Gastroesophageal sphincter (tissue), 4 donors: ENCODE measurements around the gene ADGRB2. TPM values are rescaled to one million over a fixed set of nuclear protein-coding genes. Genes with fewer than 3 reads are reported as not detected.

Experiments used
- ATAC-seq: fragments of 150-250 bp; one replicate; pipeline ENCODE4 v1.9.1; 2016; ENCODE audit warnings: mild to moderate bottlenecking, moderate library complexity
- H3K27ac ChIP-seq, 4 donors: fragments of 200-600 bp; sonication (generic) in 3 of 4; 1 replicate in 3 of 4; 2 replicates in 1 of 4; pipeline ENCODE4 v1.5.1; 2016 to 2019
- H3K27me3 ChIP-seq: fragments of 200-600 bp; sonication (generic); one replicate; pipeline ENCODE4 v1.5.1; 2019
- H3K36me3 ChIP-seq, 2 donors: fragments of 200-600 bp; sonication (generic); one replicate each; pipeline ENCODE4 v1.5.1; 2019; ENCODE audit warnings: control low read depth in 1 of 2
- H3K4me1 ChIP-seq, 3 donors: fragments of 200-600 bp; sonication (generic); 1 replicate in 2 of 3; 2 replicates in 1 of 3; pipeline ENCODE4 v1.5.1; 2016 to 2019; ENCODE audit warnings: control low read depth in 2 of 3
- H3K4me3 ChIP-seq, 2 donors: fragments of 200-600 bp; sonication (generic); one replicate each; pipeline ENCODE4 v1.5.1; 2019; ENCODE audit warnings: mild to moderate bottlenecking in 1 of 2, moderate library complexity in 1 of 2
- H3K9me3 ChIP-seq, 3 donors: fragments of 200-600 bp; sonication (generic); one replicate each; pipeline ENCODE4 v1.5.1; 2017 to 2019; ENCODE audit warnings: control low read depth in 2 of 3
- EP300 ChIP-seq: sonication (generic); formaldehyde crosslinking; IDR thresholded peaks from one replicate; pipeline ENCODE4 v1.6.1; 2017; ENCODE audit warnings: antibody characterized with exemption, mild to moderate bottlenecking
- POLR2A ChIP-seq, 2 donors: fragments of 450-650 bp; IDR thresholded peaks; one replicate each; pipeline ENCODE4 v1.6.1; 2017; ENCODE audit warnings: antibody characterized with exemption in 2 of 2, mild to moderate bottlenecking in 2 of 2, moderate library complexity in 1 of 2
- POLR2AphosphoS5 ChIP-seq: sonication (generic); formaldehyde crosslinking; IDR thresholded peaks from one replicate; pipeline ENCODE4 v1.6.1; 2017; ENCODE audit warnings: antibody characterized with exemption
- WGBS, 2 donors: methylation state at CpG; one replicate each; pipeline ENCODE4 v1.1.5; 2018; ENCODE audit warnings: low coverage in 1 of 2; 5-methylcytosine and 5-hydroxymethylcytosine counted together
- total RNA-seq, 4 donors: library from RNA; depleted of rRNA; stranded (reverse); fragments of >200 nt; gene quantifications; one replicate each; pipeline ENCODE4 v1.1.0, GENCODE V29; 2016
- TF ChIP-seq, protein P1 (sequence below), 4 experiments: fragments of 200-600 bp in 2 of 4; fragments of 450-650 bp in 2 of 4; sonication (generic) in 1 of 4; IDR thresholded peaks; one replicate each; pipeline ENCODE4 v1.5.1; 2017 to 2019; ENCODE audit warnings: antibody characterized with exemption in 4 of 4, mild to moderate bottlenecking in 2 of 4, moderate library complexity in 2 of 4

Gene ADGRB2
- total RNA-seq, 4 donors from 2014 or later: 1.7 to 6.0 (median 3.2) TPM

DNA sequence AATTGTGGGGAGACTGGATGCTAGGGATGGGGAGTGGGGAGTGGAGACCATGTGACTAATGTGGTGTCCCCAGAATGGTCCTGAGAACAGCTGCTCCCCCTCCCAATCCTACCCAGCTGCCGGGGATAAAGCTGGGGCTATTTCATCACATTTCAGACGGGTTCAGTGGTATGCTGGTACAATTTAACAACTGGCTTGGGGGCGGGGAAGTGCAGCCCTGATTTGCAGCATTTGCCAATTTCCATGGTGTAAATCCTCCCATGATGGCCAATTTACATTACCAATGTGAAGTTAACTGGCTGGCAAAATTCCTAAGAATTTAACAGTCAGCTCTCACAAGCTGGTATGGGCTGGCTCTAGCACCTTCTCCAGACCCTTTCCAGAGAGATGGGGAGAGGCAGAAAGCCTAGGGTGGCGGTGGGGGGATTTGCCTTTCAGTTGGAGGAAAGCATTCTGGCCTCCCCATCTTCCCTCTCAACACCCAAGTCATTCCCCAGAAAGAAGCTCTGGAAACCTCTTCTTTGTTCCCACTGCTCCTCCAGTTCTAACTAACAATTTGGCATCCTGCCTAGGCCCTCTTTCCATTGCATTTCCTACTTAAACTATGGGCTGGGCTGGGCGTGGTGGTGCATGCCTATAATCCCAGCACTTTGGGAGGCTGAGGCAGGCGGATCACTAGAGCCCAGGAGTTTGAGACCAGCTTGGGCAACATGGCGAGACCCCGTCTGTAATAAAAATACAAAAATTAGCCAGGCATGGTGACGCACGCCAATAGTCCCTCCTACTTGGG lies 11.3 kb upstream of the ADGRB2 start:
- no peak for TF ChIP-seq POLR2A (IDR thresholded peaks at IDR 0.05)
- TF ChIP-seq, protein P1, sequence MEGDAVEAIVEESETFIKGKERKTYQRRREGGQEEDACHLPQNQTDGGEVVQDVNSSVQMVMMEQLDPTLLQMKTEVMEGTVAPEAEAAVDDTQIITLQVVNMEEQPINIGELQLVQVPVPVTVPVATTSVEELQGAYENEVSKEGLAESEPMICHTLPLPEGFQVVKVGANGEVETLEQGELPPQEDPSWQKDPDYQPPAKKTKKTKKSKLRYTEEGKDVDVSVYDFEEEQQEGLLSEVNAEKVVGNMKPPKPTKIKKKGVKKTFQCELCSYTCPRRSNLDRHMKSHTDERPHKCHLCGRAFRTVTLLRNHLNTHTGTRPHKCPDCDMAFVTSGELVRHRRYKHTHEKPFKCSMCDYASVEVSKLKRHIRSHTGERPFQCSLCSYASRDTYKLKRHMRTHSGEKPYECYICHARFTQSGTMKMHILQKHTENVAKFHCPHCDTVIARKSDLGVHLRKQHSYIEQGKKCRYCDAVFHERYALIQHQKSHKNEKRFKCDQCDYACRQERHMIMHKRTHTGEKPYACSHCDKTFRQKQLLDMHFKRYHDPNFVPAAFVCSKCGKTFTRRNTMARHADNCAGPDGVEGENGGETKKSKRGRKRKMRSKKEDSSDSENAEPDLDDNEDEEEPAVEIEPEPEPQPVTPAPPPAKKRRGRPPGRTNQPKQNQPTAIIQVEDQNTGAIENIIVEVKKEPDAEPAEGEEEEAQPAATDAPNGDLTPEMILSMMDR (IDR thresholded peaks at IDR 0.05): no peak
- no peak for TF ChIP-seq EP300
- no peak for TF ChIP-seq POLR2AphosphoS5
- peaks cover 82% of the 10 kb centered on the region for H3K27me3 ChIP-seq
- no peak overlapping the region for H3K4me3 ChIP-seq
- no peaks in the 10 kb centered on the region for H3K36me3 ChIP-seq
- ATAC-seq: no peak
- peaks cover 0 to 16% (median 14%) of the 10 kb centered on the region in 3 donors for H3K4me1 ChIP-seq
- WGBS, 2 donors: 73 to 76% methylated on average over 6 to 7 of the region's 10 CpGs
- H3K27ac ChIP-seq: no peak overlapping the region
- no peaks in the 10 kb centered on the region for H3K9me3 ChIP-seq

DNA sequence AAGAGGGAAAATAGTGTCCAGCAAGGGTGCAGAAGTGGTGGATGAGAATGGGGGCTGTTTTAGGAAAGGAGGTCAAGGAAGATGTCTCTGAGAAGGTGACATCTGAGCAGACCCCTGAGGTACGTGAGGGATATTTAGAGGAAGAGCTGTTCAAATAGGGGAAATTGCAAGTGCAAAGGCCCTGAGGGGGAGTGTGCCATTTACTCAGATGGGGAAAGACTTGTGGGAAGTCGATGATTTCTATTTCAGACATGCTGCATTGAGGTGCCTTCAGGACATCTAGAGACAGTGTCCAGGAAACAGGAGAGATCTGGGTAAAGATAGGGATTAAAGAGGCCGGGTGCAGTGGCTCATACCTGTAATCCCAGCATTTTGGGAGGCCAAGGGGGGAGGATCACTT lies 10.4 kb upstream of the ADGRB2 start:
- no peak overlapping the region for H3K27ac ChIP-seq
- no peaks in the 10 kb centered on the region for H3K9me3 ChIP-seq
- peaks cover 0 to 23% (median 14%) of the 10 kb centered on the region in 3 donors for H3K4me1 ChIP-seq
- ATAC-seq: no peak
- no peak for TF ChIP-seq EP300
- TF ChIP-seq, protein P1 (IDR thresholded peaks at IDR 0.05): no peak
- peaks cover 86% of the 10 kb centered on the region for H3K27me3 ChIP-seq
- H3K4me3 ChIP-seq: no peak overlapping the region
- WGBS, 2 donors: 66 to 79% methylated on average over 2 to 3 of the region's 3 CpGs
- H3K36me3 ChIP-seq: no peaks in the 10 kb centered on the region

DNA sequence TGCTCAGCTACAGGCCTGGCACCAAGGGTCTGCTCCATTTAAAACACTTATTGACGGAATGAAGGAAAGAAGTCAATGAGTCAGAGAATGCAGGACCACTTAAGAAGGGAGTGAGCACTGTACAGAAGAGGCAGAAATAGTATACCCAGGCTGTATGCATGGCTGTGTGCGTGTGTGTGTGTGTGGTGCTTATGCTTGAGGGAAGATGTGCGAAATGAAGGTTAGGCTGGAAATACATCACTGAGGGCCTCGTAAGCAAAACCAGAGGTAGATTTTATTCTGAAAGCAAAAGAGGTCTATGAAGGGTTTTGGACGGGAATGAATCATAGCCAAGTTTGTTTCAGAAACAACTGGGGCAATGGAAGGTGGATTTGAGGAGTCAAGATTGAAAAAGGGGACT lies 9.7 kb upstream of the ADGRB2 start:
- no peak for ATAC-seq
- no peak overlapping the region for H3K27ac ChIP-seq
- H3K36me3 ChIP-seq: no peaks in the 10 kb centered on the region
- TF ChIP-seq, protein P1 (IDR thresholded peaks at IDR 0.05): no peak
- no peak for TF ChIP-seq POLR2AphosphoS5
- TF ChIP-seq POLR2A (IDR thresholded peaks at IDR 0.05): no peak
- TF ChIP-seq EP300: no peak
- peaks cover 0 to 25% (median 14%) of the 10 kb centered on the region in 3 donors for H3K4me1 ChIP-seq
- no peaks in the 10 kb centered on the region for H3K9me3 ChIP-seq
- WGBS, 2 donors: 84 to 93% methylated on average over 5 of the region's 5 CpGs
- H3K4me3 ChIP-seq: no peak overlapping the region
- peaks cover 83% of the 10 kb centered on the region for H3K27me3 ChIP-seq

DNA sequence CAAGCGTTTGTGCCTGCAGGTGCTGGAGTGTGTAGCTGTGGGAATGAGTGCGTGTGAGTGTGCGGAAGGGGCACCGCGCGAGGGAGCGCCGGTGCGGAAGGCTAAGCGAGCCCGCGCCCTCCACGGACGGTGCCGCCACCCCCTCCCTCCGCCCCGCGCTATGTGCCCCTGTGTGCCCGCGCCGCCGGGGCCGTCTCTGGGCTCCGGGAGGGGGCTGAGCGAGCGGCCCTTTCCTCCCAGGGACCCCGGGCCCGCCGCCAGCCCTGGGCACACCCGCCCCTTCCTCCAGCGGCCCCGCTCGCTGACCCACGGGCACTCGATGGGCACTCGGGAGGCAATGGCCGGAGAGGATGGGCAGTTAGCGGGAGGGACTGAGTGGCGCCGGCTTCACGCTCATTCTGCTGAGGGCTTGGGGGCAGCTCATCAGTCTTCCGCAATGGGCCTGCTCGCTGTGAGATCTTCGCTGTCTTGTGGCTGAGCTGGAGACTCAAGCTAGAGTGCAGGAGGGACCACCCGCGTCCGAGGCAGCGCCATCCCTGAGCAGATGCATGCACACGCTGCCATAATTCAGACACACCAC lies 8.6 kb upstream of the ADGRB2 start:
- no peaks in the 10 kb centered on the region for H3K9me3 ChIP-seq
- H3K27ac ChIP-seq: no peak overlapping the region
- 12% methylated on average over 10 of the region's 49 CpGs; no CpG with 5 or more reads in 1 of the 2 donors for WGBS, 2 donors
- no peaks in the 10 kb centered on the region for H3K36me3 ChIP-seq
- TF ChIP-seq POLR2A (IDR thresholded peaks at IDR 0.05) (no peak), POLR2AphosphoS5 (no peak), EP300 (no peak)
- TF ChIP-seq, protein P1 (IDR thresholded peaks at IDR 0.05): no peak
- peak overlapping the region in 1 of 2 donors; percentile 34 for H3K4me3 ChIP-seq
- H3K27me3 ChIP-seq: peaks cover 72% of the 10 kb centered on the region
- no peak for ATAC-seq
- peaks cover 0 to 25% (median 14%) of the 10 kb centered on the region in 3 donors for H3K4me1 ChIP-seq
